HL-60 (cell line): ENCODE measurements around the gene MACROD1.

ENCODE experiments used
- DNase-seq, 2 experiments: peaks; one replicate each; pipeline ENCODE4 v3.0.0-alpha.2; 2010 to 2020; ENCODE audit warnings: low read depth in 1 of 2, low spot score in 1 of 2
- H3K27ac ChIP-seq: fragments of 250-450 bp; sonication (Bioruptor Pico); replicated peaks from 2 replicates; pipeline ENCODE4 v1.5.1; 2020; ENCODE audit warnings: mild to moderate bottlenecking, moderate library complexity
- H3K27me3 ChIP-seq: fragments of 250-450 bp; sonication (Bioruptor Pico); 2 replicates; pipeline ENCODE4 v1.5.1; 2021; ENCODE audit warnings: mild to moderate bottlenecking, moderate library complexity; ENCODE audit not compliant: insufficient read depth, poor library complexity, severe bottlenecking
- H3K4me3 ChIP-seq: replicated peaks from 2 replicates; pipeline ENCODE4 v1.5.1; 2011; ENCODE audit warnings: mild to moderate bottlenecking, control low read depth, low read length; ENCODE audit not compliant: insufficient read depth
- CTCF ChIP-seq: IDR thresholded peaks from one replicate; pipeline ENCODE4 v1.5.1; 2011; ENCODE audit warnings: low read length, control low read depth, inconsistent platforms; ENCODE audit not compliant: insufficient read depth
- GABPA ChIP-seq: IDR thresholded peaks from 2 replicates; pipeline ENCODE4 v1.6.1; 2012; ENCODE audit warnings: low read depth
- POLR2AphosphoS5 ChIP-seq: IDR thresholded peaks from 2 replicates; pipeline ENCODE4 v1.6.1; 2012; ENCODE audit warnings: low read depth
- REST ChIP-seq: IDR thresholded peaks from 2 replicates; pipeline ENCODE4 v1.6.1; 2012; ENCODE audit warnings: low read depth; ENCODE audit not compliant: insufficient replicate concordance
- SPI1 ChIP-seq: IDR thresholded peaks from 2 replicates; pipeline ENCODE4 v1.6.1; 2012; ENCODE audit warnings: low read depth, mild to moderate bottlenecking, borderline replicate concordance

The MACROD1 gene

GRCh38 chr11:64089027-64089360, 76.9 kb downstream of the MACROD1 start:
- Histone ChIP-seq H3K27me3 (no peaks in the 10 kb centered on the region), H3K4me3 (no peak overlapping the region), H3K27ac (no peak overlapping the region)
- TF ChIP-seq REST: no peak
- TF ChIP-seq SPI1: no peak
- TF ChIP-seq POLR2AphosphoS5: no peak
- TF ChIP-seq GABPA: no peak
- no peak for TF ChIP-seq CTCF
- no peak for DNase-seq

- Histone ChIP-seq H3K27me3 (no peaks in the 10 kb centered on the region), H3K4me3 (no peak overlapping the region), H3K27ac (no peak overlapping the region)
- no peak for TF ChIP-seq SPI1
- TF ChIP-seq GABPA: no peak
- no peak for TF ChIP-seq REST
- no peak for TF ChIP-seq CTCF
- no peak for TF ChIP-seq POLR2AphosphoS5
- no peak for DNase-seq
These were observed 77.5 kb downstream of the MACROD1 start for GRCh38 chr11:64088162-64089026.

GRCh38 chr11:64086258-64087123, 79.4 kb downstream of the MACROD1 start:
- TF ChIP-seq REST (no peak), POLR2AphosphoS5 (no peak), CTCF (no peak), GABPA (no peak), SPI1 (no peak)
- Histone ChIP-seq H3K27ac (no peak overlapping the region), H3K4me3 (no peak overlapping the region), H3K27me3 (no peaks in the 10 kb centered on the region)
- DNase-seq: no peak
